ENCODE data around the gene NRXN3.

NRXN3 gene

DNA sequence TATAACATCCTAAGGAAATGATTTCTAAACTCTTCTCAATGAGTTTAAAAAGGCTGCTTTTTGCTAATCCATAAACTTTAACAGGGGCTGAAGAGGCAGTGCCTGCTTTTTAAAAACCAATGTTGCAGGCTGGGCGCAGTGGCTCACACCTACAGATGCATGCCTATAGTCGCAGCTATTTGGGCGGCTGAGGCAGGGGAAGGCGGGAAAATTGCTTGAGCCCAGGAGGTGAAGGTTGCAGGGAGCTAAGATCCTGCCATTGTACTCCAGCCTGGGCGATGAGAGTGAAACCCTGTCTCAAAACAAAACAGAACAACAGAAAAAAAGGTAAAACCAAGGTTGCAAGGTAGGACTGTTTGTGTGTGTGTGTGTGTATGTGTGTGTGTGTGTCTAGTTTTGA lies 1509.9 kb downstream of the NRXN3 start:
- DNase-seq: no peak

DNA sequence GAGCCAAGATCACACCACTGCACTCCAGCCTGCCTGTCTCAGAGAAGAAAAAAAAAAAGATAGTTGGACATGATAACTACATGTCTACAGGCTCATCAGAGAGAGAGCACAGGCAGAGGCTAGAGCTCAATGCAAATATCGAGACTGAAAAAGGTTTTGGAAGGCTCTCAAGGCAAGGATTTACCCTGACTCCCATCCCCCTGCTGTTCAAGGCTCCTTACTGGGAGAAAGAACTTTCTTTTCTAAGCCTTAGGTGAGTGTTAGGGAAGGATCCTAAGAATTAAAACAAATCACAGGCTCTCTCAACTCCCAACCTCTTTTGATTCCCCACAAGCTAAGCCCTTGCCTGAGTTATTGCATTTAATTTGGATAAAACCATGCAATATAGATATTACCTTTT lies 1516.0 kb downstream of the NRXN3 start:
- no peak for DNase-seq

DNA sequence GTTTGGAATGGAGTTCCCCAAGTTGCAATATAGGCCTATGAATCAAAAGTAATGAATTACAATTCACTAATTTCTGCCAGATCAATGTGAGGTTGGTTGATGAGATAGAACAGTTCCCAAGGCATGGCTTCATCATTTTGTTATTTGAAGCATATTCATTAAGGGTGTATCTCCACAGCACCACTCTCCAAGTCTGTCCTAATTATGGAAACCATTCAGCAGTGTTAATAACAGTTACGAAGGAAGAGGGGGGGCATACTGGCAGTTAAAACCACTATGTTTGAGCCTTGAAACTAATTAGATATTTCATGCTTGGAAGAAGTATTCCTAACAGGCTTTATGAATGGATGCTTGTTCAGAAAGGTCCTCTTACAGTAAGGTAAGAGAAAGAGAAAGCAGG lies 1520.8 kb downstream of the NRXN3 start:
- no peak for DNase-seq

DNA sequence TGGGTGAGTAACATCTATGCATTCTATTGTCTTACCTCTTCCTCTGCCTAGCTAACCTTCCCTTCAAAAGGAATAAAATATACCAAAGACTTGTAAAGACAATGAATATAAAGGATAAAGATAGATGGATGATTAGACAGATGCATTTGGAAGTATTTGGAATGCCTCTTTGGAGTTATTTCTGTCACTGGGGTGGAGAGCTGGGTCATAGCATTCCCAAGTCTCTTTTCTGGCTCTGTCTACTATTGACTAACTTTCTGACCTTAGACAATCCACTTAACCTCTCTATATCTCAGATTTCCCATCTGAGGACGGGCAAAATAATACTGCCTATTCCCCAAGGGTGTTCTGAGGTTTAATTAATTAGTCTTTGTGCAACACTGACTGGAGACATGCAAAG lies 1523.8 kb downstream of the NRXN3 start:
- no peak for DNase-seq

DNA sequence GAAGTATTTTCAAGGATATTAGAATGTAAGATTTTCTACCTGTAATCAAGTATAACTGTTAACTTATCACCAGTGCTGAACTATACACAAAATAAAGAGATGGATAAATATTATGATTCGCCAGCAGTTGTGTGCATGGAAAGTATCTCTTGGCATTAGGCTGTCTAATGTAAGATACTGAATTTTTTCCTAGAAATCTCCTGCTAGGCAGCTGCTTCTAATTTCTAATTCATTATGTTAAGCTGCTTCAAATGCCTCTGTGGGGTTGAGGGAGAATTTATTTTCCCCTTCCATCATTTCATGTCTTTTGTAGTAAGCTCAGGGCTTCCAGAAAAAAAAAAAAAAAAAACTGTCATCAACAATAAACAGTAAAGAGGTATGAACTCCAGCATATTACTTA lies 1525.1 kb downstream of the NRXN3 start:
- no peak for DNase-seq

DNA sequence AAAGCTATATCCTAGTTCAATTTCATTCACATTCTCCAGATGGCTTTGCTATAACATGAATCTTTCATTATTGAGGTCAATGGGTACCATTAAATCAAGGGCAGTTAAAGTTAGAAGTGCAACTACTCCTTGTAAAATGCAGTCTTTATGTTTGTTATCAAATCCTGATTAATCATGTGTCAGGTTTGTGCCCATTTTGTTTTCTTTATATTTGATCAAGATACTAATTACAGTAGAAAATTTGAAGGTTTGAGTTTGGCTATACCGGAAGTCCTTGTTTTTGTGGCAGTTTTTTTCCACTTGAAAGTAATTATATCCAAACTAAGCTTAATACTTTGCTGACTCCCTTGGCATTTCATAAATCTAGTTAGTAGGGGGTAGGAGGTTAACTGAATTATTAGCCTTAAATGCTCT lies 1528.1 kb downstream of the NRXN3 start:
- DNase-seq: no peak

DNA sequence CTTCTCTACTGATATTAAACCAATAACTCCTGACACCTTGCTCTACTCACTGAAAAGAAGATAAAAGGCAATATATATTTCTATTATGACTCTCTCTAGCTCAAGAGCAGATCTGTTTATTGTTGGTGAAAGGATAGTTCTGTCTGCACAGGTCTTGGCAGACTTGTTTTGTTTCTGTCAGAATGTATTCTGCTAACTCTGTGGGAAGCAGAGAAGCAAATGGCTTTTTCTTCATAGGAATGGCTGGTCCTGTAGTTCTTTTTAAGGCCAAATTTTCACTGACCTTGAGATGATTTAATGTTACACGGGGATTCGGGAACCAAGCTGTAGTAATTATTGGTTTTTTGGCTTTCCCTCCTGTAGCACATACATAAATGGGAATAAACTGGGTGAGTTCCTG lies 1529.0 kb downstream of the NRXN3 start:
- DNase-seq: no peak

DNA sequence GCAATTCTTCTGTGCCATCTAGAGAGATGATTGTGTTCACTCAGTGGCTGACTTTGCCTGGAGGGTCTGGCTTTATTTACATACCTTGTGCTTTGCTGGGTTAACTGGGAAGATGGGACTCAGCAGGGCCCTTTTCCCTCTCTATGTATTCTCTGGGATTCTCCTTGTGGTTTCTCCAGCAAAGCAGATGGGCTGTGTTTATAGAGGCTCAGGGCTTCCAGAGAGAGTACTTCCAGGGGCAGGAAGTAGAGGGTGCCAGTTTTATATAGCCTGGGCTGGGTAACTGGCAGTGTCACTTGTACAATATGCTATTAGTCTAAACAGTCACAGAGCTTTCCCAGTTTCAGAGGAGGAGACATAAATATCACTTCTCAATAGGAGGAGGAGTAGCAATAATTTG lies 1531.2 kb downstream of the NRXN3 start:
- no peak for DNase-seq

DNA sequence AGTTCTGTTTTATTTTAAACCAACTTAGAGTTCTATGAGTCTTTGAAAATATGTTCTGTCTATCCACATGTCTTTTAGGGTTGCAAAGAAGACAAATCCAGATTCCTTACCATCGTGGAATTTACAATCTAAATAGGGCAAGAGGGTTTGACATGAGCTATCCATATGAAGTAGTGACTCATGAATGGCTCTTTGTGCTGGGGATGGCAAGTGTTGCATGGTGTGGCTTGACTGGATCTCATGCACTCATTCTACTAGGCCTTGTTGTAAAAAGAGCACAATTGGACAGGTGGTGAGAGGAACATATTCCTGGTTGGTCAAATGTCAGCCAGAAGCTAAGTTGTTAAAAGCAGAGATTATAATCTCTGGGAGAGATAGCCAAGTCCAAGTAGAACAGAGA lies 1532.0 kb downstream of the NRXN3 start:
- DNase-seq: no peak

DNA sequence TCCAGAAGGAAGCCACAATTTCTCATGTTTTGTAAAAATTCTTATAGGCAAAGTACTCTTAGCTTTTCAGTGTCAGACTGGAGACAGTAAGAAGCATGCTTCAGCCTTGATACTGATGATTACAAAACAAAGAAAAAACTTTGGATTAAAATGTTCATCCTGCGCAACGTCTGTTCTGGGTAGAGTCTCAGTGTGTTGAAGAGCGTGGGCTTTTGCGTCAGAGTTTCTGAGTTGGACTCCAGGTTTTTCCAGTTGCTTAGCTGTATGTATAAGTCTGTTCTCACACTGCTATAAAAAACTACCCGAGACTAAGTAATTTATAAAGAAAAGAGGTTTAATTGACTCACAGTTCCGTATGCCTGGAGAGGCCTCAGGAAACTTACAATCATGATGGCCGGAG lies 1533.0 kb downstream of the NRXN3 start:
- no peak for DNase-seq

DNA sequence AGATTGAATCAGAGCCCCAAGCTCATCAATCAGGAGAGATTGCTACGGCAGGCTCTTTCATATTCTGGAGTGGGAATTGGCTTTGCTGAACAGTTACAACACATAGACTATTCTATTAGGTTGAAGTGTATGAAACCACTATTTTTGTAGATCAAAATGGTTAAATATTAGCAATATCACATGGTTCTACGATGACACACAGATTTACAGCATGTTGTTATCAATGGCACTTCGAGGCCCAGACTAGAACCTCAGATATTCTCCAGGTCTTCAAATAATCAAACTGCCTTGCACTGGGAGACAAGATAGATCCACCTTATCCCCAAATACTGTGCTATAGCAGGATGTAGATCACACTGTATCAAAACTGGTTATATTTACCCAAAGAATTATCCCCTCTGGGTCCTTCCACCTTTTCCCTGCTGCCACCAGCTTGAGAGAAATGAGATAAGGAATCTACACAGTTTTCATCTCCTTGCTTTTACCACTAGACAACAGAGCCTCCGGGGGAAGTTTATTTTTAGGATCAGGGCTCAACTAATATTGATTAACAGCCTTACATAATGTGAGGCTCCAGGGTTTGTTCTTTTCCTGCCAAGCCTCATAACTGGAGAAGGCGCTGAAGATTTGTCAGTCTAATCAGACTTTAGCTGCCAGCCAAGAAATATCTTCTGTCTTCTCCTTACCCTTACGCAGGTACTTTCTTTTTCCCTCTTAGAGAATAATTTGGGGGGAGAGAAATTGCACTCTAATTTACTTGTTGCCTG lies 1534.1 kb downstream of the NRXN3 start:
- DNase-seq: no peak

DNA sequence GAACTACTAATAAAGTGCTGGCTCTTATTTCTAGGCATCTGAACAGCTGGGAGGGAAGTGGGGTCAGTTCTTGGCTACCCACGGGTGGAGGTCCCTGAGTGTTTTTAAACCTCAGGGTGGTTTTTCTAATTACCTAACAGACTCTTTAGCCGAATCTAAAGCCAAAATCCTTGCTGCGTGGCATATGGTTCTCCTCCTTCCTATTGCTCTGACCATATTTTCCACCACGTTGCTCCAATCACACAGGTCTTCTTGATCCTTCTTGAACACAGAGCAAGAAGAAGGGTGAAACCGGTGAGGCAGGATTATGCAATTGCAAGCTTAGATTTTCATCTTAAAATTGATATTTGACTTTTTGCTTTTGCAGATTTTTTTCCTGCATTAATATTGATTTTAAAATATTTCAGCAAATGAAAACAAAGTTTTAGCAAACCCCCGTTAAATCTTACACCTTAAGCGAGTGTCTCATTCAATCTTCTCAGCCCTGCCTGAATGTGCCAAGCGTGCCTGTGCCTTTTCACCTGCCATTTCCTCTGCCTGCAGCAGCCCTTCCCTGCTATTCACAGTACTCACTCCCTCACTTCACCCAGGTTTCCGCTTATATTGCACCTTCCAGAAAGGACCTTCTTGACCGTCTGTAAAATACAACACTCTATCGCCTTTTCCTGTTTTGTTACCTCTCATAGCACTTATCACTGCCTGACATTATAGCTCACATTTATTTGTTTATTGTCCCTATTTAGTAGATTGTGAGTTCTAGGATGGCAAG lies 1535.1 kb downstream of the NRXN3 start:
- no peak for DNase-seq

DNA sequence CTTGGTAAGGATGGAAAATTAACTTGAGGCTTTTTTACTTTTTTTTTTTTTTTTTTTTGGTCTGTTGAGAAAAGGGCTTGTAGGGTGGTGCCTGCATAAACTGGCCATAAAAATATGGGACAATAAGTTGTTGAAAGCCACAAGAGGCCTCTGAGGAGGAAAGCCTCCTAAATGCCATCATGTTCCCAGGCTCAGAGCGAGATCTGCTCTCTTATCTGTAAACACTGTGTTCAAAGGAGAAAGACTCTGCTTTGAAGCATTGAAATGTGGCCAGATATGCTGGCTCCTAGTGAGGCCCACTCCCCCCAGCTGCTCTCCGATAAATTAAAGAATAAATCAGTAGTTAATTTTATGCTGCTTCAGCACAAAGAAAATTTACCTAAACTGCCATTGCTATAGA lies 1536.2 kb downstream of the NRXN3 start:
- no peak for DNase-seq

DNA sequence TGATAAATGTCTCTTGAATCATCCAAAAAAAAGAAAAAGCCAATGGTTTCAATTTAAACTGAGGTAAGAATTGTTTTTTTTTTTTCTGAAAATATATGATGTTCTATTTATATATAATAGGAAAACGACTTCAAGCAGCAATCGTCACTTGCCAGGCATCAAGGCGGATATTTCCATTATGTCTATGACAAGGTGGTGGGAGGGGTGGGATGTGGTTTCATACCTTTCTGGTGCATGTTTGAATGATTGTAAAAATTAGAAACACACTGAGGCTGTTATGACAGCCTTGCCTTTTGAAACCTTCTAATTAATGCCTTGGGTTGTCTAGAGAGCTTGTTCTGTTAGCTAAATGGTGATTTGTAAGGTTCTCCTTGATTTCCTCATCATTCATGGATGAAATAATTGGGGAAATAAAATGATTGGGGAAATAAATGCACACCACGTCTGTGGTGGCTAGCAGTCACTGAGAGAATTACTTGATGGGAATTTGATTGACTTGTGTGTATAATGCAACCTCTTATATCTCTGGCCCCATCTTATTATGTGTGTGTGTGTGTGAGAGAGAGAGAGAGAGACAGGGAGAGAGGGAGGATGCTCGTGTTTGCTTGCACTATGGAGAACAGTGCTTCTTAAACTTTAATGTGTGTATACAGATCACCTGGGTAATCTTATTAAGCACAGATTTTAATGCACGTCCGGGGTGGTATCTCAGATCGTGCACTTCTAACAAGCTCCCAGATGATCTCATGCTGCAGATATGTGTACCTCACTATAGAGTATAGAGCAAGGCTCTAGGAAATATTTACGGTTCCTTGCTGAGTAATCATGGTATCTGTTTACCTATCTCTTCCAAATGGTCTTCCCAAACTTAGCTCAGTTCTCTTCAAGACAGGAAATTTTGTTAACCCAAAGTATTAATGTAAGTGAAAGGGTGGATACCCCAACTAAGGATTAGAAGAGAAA lies 1538.5 kb downstream of the NRXN3 start:
- DNase-seq: no peak

DNA sequence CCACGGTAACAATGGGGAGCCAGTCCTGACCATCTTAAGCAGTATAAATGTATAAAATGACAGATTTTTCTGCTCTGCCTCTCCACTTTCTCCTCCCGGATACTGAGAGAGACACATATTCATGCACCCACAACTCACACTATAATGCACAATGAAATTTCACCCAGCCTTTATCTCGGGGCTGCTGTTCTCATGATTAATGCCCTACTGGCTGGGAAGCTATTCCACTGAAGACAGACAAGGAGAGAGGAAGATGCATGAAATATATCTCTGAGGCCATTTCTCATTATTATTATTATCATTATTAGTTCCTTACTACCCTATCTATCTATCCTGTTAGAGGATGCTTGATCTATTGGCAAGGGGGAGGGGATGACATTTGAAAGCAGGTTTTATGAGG lies 1539.4 kb downstream of the NRXN3 start:
- no peak for DNase-seq

DNA sequence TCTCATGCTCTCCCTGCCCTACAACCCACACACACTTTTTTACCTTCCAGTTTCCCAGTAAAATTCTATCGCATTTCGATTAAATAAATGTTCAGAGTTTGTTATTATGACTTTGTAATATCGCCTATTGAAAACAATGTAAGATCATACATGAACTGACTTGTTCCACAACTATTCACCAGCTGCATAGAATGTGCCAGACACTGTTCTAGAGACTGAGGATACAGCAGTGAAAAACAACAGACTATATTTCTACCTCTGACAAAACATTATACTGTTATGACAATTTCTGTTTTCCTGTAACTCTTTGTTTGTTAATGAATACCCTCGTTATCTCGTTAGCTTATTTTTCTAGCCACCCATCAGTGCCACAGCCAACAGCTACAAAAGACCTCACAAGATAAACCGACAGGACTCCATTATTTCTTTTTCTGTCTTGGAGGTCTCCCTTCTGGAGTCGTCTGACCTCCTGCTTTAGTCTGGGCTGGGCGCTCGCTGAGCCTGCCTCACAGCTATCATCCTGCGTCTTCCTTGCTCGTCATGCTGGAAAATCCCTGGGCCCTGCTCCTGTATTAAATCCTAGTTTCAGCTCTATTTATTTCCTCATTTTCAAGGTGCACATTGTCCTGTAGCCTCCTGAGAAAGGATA lies 1542.3 kb downstream of the NRXN3 start:
- DNase-seq: no peak

DNA sequence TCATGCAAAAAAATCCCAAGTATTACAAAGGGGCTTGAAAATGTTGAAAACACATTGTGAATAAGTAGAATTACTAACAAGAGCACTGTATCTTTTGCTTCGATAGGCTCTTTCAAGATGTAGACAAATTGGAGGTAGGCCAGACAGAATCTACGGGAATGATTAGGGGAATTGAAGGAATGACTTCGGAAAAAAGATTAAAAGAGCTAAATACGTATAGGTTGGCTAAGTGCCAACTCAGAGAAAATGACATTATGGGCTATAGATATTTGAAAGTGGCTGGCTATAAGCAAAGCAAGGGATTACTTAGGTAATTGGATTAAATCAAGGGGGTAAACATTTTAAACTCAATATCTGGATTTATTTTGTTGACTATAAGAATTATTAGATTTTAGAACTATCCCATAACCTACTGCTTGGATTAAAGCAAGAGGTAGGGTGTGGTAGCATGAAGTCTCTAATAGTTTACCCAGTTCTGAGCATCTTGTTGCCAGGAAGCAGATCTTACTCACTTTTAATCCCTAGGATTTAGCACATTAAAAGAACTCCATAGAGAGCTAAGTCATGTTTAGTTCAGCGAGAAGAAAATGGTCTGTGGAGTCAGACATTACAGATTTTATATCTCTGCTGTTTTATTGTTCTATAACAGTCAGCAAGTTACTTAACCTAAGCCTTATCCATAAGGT lies 1551.4 kb downstream of the NRXN3 start:
- DNase-seq: no peak

DNA sequence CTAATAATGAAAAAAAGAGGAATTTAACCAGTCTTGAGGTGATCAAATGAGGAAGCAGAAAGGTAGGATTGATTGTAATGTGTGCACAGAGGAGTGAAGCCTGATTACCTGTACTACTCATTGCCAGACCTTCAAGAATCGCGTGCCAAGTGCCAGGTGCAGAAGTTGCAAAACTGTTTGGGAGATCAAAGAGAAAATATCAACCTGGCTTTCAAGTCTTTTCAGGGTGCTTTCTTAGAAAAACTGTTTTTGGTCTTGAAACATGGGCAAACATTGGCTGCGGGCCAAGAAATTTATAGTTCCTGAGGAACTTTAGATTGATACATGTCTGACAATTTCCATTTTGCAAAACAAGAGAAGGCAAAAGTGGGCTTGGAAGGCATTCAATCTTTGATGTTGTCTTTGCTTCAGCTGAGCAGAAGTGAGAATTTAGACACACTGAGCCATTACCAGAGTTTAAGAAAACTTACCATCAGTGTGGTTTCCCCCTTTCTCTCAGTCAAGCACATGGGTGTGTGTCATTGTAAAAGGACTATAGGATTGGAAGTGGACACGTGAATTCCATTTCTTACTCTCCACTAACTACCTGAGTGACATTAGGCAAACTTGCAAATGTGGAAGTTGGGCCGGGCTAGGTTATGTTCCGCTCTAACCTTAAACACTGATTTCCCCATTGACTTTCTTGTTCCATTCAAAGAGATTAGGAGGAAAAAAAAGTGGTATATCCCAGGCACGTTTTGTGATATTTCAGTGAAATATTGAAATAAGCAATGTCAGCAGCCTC lies 1555.0 kb downstream of the NRXN3 start:
- no peak for DNase-seq

DNA sequence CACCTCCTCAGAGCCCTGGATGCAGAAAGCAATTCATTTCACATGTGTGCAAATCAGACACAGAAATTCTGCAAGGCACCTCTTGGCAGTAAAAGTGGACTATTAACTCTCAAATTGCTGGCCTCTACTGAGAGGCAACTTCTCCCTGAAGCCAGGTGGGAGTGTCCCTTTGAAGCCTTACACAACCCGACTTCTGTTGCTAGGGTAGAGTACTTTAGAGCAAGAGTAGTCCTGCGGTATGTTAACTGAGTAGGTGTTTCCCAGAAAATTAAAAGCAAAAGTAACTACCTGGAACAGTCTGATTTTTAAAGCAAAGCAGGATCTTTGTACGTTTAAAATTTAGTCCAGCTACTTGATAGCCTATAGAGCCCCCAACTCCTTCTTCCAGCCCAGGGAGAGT lies 1557.7 kb downstream of the NRXN3 start:
- DNase-seq: no peak

DNA sequence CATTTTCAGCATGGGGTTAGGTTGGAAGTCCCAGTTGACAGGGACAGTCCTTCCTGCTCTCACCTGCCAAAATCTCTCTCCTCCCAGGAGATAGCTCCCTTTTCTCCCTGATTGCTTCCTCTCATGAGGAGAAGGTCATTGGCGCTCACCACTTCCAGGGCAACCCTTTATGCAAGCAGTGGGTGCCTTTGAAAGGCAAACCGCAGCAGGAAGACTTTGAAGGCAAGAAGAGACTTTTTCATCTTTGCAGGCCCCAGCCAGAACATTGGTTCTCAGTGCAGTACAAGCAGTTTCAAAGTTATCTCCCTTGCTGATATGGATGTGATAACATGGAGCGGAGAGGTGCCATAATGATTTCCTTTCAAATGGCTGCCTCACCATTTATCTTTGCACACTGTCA lies 1558.2 kb downstream of the NRXN3 start:
- DNase-seq: no peak

DNA sequence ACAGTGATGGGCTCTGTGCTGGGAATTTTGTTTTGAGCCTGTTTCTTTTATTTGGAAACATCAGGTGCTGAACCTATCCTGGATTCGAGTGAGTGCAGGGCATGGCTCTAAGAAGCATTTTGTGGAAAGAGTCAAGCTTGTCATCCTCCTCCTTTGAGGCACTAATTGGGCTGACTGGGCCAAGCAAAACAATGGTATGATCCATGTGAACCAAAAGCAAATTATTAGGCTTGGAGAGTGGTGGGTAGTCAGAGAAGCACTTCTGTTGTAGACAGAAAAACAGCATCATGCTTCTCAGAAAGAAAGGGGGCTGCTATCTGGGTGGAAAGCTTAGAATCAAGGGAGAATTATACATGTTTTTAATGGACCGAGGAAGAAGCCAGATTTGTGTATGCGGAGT lies 1559.6 kb downstream of the NRXN3 start:
- no peak for DNase-seq

All from suppressor macrophage treated with lipopolysaccharide for 1 hour (primary cell).